ENCODE data around the gene FAM107A. TPM values are rescaled to one million over a fixed set of nuclear protein-coding genes. Genes with fewer than 3 reads are reported as not detected.

Gene FAM107A
- total and polyA plus RNA-seq, 2 of the 13 experiments (the other 11 are each of a cell fraction or from before 2014, with no cell fraction given) = not detected

GRCh38 chr3:58591517-58592510 is 14.6 kb upstream of the FAM107A start:
- intact Hi-C loops (cut with micrococcal nuclease; ENCODE audit: unreplicated experiment) (no loop called here), in situ Hi-C loops (cut with HindIII; ENCODE audit: extremely low pct_ligation_motif_present, low pct_unique_long_range_greater_than_20kb) (no loop called here)
- POLR2A ChIA-PET = no interaction called here
- no TSS peak for BruUV-seq (replicated peaks)
- Histone ChIP-seq H3K9me3 (ENCODE audit: low read length) (no peaks in the 10 kb centered on the region), H3K4me1 (ENCODE audit: insufficient read depth, low read length) (peaks cover 12% of the 10 kb centered on the region), H3K4me3 (replicated peaks in 1 of 3; ENCODE audit: insufficient read depth in 1 of 3, low read depth in 2 of 3, low read length in 3 of 3) (no peak overlapping the region), H4K20me1 (ENCODE audit: insufficient read depth, low read length) (no peaks in the 10 kb centered on the region), H3K9ac (ENCODE audit: insufficient read depth, low read depth, low read length) (no peak overlapping the region), H3K79me2 (ENCODE audit: insufficient read depth, low read length) (no peaks in the 10 kb centered on the region), H3K27ac (ENCODE audit: extremely low read length, insufficient read depth, low read length) (no peak overlapping the region), H3K36me3 (replicated peaks in 1 of 2; ENCODE audit: control insufficient read depth in 1 of 2, insufficient read depth in 2 of 2, low read length in 2 of 2) (no peaks in the 10 kb centered on the region), H2AFZ (ENCODE audit: low read length) (no peak overlapping the region), H3K27me3 (ENCODE audit: control insufficient read depth in 1 of 2, insufficient read depth in 2 of 2, low read length in 2 of 2) (no peaks in the 10 kb centered on the region), H3K4me2 (ENCODE audit: low read depth, low read length) (no peak overlapping the region)
- WGBS (ENCODE audit: low lambda C conversion rate) = 12% methylated on average over 6 of the region's 6 CpGs
- TF ChIP-seq TARDBP (CRISPR knock-in tag; IDR thresholded peaks at IDR 0.05) (no peak), RFXAP (CRISPR knock-in tag; IDR thresholded peaks at IDR 0.05; ENCODE audit: borderline replicate concordance) (no peak), ZNF367 (CRISPR knock-in tag; IDR thresholded peaks at IDR 0.05; ENCODE audit: borderline replicate concordance) (no peak), ARHGAP35 (CRISPR knock-in tag; IDR thresholded peaks at IDR 0.05; ENCODE audit: borderline replicate concordance) (no peak), DMAP1 (CRISPR knock-in tag; IDR thresholded peaks at IDR 0.05) (no peak), ZNF335 (CRISPR knock-in tag; IDR thresholded peaks at IDR 0.05) (no peak), NBN (conservative IDR thresholded peaks at IDR 0.05) (no peak), ZMAT3 (CRISPR knock-in tag; conservative IDR thresholded peaks at IDR 0.05) (no peak), ZNF224 (CRISPR knock-in tag; IDR thresholded peaks at IDR 0.05) (no peak), NFYC (CRISPR knock-in tag; IDR thresholded peaks at IDR 0.05) (no peak)
- no peak for DNase-seq (ENCODE audit: low spot score)
- no peak for FAIRE-seq
- ATAC-seq = no peak
- CTCF ChIA-PET (ENCODE audit: low intra/inter-chr PET ratio, low total read pairs) = no interaction called here

Measured in HepG2 (cell line).